Type B pancreatic cell (in vitro differentiated cells): Measurements from ENCODE around the gene NEURL1B. TPM values are rescaled to one million over a fixed set of nuclear protein-coding genes. Genes with fewer than 3 reads are reported as not detected.

Experiments
- DNase-seq: peaks from one replicate; pipeline ENCODE4 v3.0.0; 2021; ENCODE audit warnings: mixed read lengths; ENCODE audit not compliant: unreplicated experiment; ENCODE audit errors: extremely low spot score
- H3K27ac Mint-ChIP-seq: 2 replicates; pipeline ENCODE4 v1.8.0; 2021; ENCODE audit warnings: mild to moderate bottlenecking, mixed read lengths
- H3K27me3 Mint-ChIP-seq: 2 replicates; pipeline ENCODE4 v1.8.0; 2021; ENCODE audit warnings: mixed read lengths
- H3K36me3 Mint-ChIP-seq: 2 replicates; pipeline ENCODE4 v1.8.0; 2021; ENCODE audit warnings: mixed read lengths
- H3K4me1 Mint-ChIP-seq: one replicate; pipeline ENCODE4 v1.8.0; 2021; ENCODE audit warnings: mixed read lengths; ENCODE audit not compliant: unreplicated experiment
- H3K4me3 Mint-ChIP-seq: 2 replicates; pipeline ENCODE4 v1.8.0; 2021; ENCODE audit warnings: mild to moderate bottlenecking, mixed read lengths
- H3K9me3 Mint-ChIP-seq: 2 replicates; pipeline ENCODE4 v1.8.0; 2021; ENCODE audit warnings: mixed read lengths
- CTCF ChIP-seq: fragments of 200-600 bp; sonication (generic); conservative IDR thresholded peaks from 2 replicates; pipeline ENCODE4 v1.5.0; 2021; ENCODE audit warnings: antibody characterized with exemption, mild to moderate bottlenecking
- microRNA-seq: library from miRNA; unstranded; fragments of <30 nt; microRNA quantifications from one replicate; pipeline ENCODE4, GENCODE V29; 2020
- total RNA-seq: library from RNA; stranded (reverse); gene quantifications from 2 replicates; pipeline ENCODE4 v1.2.1, GENCODE V29; 2021; ENCODE audit warnings: low replicate concordance

The NEURL1B gene
- total RNA-seq, 1 donor from 2014 or later, result 7.6 TPM

DNA sequence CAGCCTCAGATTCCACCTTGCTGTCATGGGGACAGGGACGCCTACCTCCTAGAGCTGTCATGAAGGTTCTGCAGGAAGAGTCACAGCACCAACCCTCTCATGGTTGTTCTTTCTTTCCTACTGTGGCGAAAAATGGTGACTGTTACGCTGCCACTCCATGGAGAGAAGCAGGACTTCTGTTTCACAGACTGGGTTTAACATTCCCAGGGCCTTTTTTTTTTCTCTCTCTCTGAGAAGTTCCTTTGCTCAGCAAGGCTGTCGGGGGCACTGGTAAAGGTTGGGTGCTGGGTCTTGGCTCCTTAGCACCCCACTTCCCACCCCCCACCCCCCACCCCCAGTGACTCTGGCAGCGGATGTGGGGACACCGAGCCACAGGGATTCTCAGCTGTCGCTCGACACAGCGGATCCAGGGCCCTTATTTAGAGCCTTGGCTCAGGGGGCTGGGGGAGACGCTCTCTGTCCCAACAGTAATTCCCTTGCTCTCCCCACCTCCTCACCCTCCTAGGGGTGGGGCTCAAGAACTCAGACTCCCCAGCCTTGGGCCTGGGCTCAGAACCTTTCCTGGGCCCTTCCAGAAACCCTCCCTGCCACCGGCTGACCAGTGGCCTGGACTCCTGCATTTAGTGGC lies 95.6 kb downstream of the NEURL1B start:
- H3K4me1 Mint-ChIP-seq, result peaks cover 25% of the 10 kb centered on the region
- H3K9me3 Mint-ChIP-seq, result no peaks in the 10 kb centered on the region
- H3K27me3 Mint-ChIP-seq, result no peaks in the 10 kb centered on the region
- TF ChIP-seq CTCF, result no peak
- H3K27ac Mint-ChIP-seq, result no peak overlapping the region
- H3K36me3 Mint-ChIP-seq, result no peaks in the 10 kb centered on the region
- no peak overlapping the region for H3K4me3 Mint-ChIP-seq
- DNase-seq, result no peak

GRCh38 chr5:172739375-172739774 lies 98.3 kb downstream of the NEURL1B start:
- Mint-ChIP-seq H3K27ac (no peak overlapping the region), H3K4me3 (no peak overlapping the region), H3K9me3 (no peaks in the 10 kb centered on the region), H3K27me3 (no peaks in the 10 kb centered on the region), H3K4me1 (peaks cover 11% of the 10 kb centered on the region), H3K36me3 (no peaks in the 10 kb centered on the region)
- no peak for DNase-seq
- TF ChIP-seq CTCF, result no peak

DNA sequence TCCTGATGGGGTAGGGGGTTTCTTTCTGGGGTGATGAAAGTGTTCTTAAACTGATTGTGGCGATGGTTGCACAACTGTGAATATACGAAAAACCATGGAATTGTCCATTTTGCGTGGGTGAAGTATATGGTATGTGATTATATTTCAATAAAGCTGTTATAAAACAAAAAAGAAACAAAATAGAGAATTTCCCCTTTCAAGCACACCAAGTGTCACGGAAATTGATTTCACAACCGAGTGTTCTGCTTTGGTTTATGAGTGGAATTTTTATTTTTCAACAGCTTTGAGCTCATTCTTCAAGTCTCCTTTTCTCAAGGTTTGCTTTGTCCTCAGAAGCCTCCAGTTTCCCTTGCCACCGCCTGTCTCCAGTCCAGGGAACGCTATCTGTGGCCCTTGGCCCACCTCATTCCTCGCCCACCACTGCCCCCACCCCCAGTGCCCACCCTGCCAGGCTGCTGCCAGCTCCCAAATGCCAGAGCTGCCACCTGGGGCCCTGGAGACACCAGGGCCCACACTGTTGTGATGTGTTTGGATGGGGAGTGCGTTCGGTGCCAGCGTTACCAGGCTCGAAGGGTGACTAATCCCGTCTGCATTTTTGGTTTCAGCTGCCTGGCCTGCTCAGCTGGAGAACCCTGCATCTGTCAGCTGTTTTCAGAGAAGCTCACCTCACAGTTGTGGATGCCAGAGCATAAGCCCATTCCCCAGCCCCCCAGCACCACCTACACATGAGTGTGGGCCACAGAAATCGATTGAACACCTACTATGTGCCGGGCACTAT lies 99.6 kb downstream of the NEURL1B start:
- no peak for DNase-seq
- Mint-ChIP-seq H3K4me1 (peaks cover 11% of the 10 kb centered on the region), H3K9me3 (no peaks in the 10 kb centered on the region), H3K4me3 (no peak overlapping the region), H3K27ac (no peak overlapping the region), H3K27me3 (no peaks in the 10 kb centered on the region), H3K36me3 (no peaks in the 10 kb centered on the region)
- TF ChIP-seq CTCF, result no peak

Small RNA genes within 50 kb of the gene (microRNA-seq; reads per million reads assigned to microRNA genes)
- gene MIR5003, result not detected

Other genes with a start within 250 kb of the NEURL1B start
- 38.4 and 52.3 TPM in 2 replicates for gene SH3PXD2B, start 186.7 kb upstream of the NEURL1B start, total RNA-seq
- gene DUSP1, start 129.9 kb downstream of the NEURL1B start, total RNA-seq, result 50.9 and 163 TPM in 2 replicates
- gene ERGIC1, start 193.0 kb downstream of the NEURL1B start, total RNA-seq, result 85.2 and 105 TPM in 2 replicates